Keratinocyte (primary cell): ENCODE results near the gene ULBP3. TPM values are rescaled to one million over a fixed set of nuclear protein-coding genes. Genes with fewer than 3 reads are reported as not detected.

Source experiments
- DNase-seq: peaks from one replicate; pipeline ENCODE4 v3.0.0-alpha.2; 2011; ENCODE audit warnings: low read depth, missing footprints, low spot score
- FAIRE-seq: peaks from 2 replicates; lab custom pipeline; 2011; peaks lifted over from hg19 to GRCh38; lab: Jason Lieb, UNC
- H2AFZ ChIP-seq: 2 replicates; pipeline ENCODE4 v1.6.0; 2012; ENCODE audit warnings: low read length, control low read depth, inconsistent platforms; ENCODE audit not compliant: control insufficient read depth
- H3K27ac ChIP-seq: 2 replicates; pipeline ENCODE4 v1.5.1; 2011; ENCODE audit warnings: low read length; ENCODE audit not compliant: control insufficient read depth, insufficient read depth
- H3K27me3 ChIP-seq: 3 replicates; pipeline ENCODE4 v1.6.0; 2011; ENCODE audit warnings: low read length; ENCODE audit not compliant: control insufficient read depth, insufficient read depth; ENCODE audit errors: extremely low read depth
- H3K36me3 ChIP-seq, 2 experiments: 2 replicates in 1 of 2; 3 replicates in 1 of 2; pipeline ENCODE4 v1.5.1; 2011; ENCODE audit warnings: low read length in 2 of 2, mild to moderate bottlenecking in 1 of 2; ENCODE audit not compliant: control insufficient read depth in 2 of 2, insufficient read depth in 2 of 2; ENCODE audit errors: extremely low read depth in 1 of 2
- H3K4me1 ChIP-seq: 3 replicates; pipeline ENCODE4 v1.5.1; 2011; ENCODE audit warnings: low read length; ENCODE audit not compliant: control insufficient read depth, insufficient read depth; ENCODE audit errors: extremely low read depth
- H3K4me2 ChIP-seq: 3 replicates; pipeline ENCODE4 v1.6.0; 2011; ENCODE audit warnings: low read depth, low read length; ENCODE audit not compliant: control insufficient read depth, insufficient read depth; ENCODE audit errors: extremely low read depth
- H3K4me3 ChIP-seq, 3 experiments: fragments of 200-600 bp in 1 of 3; sonication (generic) in 1 of 3; 2 replicates in 2 of 3; 3 replicates in 1 of 3; pipeline ENCODE4 v1.5.1; 2011 to 2016; ENCODE audit warnings: low read length in 3 of 3, mild to moderate bottlenecking in 3 of 3, control low read depth in 2 of 3, inconsistent platforms in 1 of 3, low read depth in 1 of 3, mixed read lengths in 1 of 3, mixed run types in 1 of 3, moderate library complexity in 1 of 3; ENCODE audit not compliant: control insufficient read depth in 2 of 3, insufficient read depth in 2 of 3; ENCODE audit errors: extremely low read depth in 1 of 3
- H3K79me2 ChIP-seq: 2 replicates; pipeline ENCODE4 v1.6.0; 2012; ENCODE audit warnings: low read length; ENCODE audit not compliant: control insufficient read depth, insufficient read depth
- H3K9ac ChIP-seq: 3 replicates; pipeline ENCODE4 v1.6.0; 2011; ENCODE audit warnings: low read length; ENCODE audit not compliant: control insufficient read depth, insufficient read depth; ENCODE audit errors: extremely low read depth
- H3K9me1 ChIP-seq: 3 replicates; pipeline ENCODE4 v1.6.0; 2011; ENCODE audit warnings: low read length; ENCODE audit not compliant: control insufficient read depth, insufficient read depth; ENCODE audit errors: extremely low read depth
- H3K9me3 ChIP-seq: 2 replicates; pipeline ENCODE4 v1.5.1; 2012; ENCODE audit warnings: low read depth, low read length; ENCODE audit not compliant: control insufficient read depth
- H4K20me1 ChIP-seq: 3 replicates; pipeline ENCODE4 v1.6.0; 2011; ENCODE audit warnings: low read length; ENCODE audit not compliant: control insufficient read depth, insufficient read depth; ENCODE audit errors: extremely low read depth
- EZH2 ChIP-seq: IDR thresholded peaks from one replicate; pipeline ENCODE4 v1.6.1; 2012; ENCODE audit warnings: inconsistent platforms, mild to moderate bottlenecking, low read length, moderate library complexity
- dilution Hi-C: fragments of 300-500 bp; cut with MboI; formaldehyde crosslinking; loops from one replicate; pipeline ENCODE4 v1.7.0; 2020; ENCODE audit warnings: low sequenced_read_pairs; ENCODE audit not compliant: extremely low pct_ligation_motif_present
- polyA plus RNA-seq, 5 experiments: library from polyadenylated mRNA; depleted of rRNA in 3 of 5; stranded (reverse) in 3 of 5; stranded (forward) in 1 of 5; unstranded in 1 of 5; fragments of >200 nt; gene quantifications; 1 replicate in 1 of 5; 2 replicates in 3 of 5; 3 replicates in 1 of 5; pipeline versions ENCODE4 v1.2.1 to v1.2.3, GENCODE V29; 2011 to 2012; ENCODE audit warnings: missing spikeins in 2 of 5, low read depth in 1 of 5, low replicate concordance in 1 of 5
- TF ChIP-seq, protein P1 (sequence below), 3 experiments: IDR thresholded peaks in 1 of 3; conservative IDR thresholded peaks in 1 of 3; optimal IDR thresholded peaks in 1 of 3; 2 replicates in 2 of 3; 3 replicates in 1 of 3; pipeline versions ENCODE3 to v1.5.1; 2011; ENCODE audit warnings: low read length in 3 of 3, mild to moderate bottlenecking in 3 of 3, moderate library complexity in 2 of 3, control low read depth in 1 of 3, inconsistent platforms in 1 of 3; ENCODE audit not compliant: insufficient read depth in 2 of 3; ENCODE audit errors: extremely low read depth in 1 of 3

ULBP3 gene
- polyA plus RNA-seq, 1 donor (not counting 4 experiments of a cell fraction or from before 2014, with no cell fraction given): 7.4 TPM

DNA sequence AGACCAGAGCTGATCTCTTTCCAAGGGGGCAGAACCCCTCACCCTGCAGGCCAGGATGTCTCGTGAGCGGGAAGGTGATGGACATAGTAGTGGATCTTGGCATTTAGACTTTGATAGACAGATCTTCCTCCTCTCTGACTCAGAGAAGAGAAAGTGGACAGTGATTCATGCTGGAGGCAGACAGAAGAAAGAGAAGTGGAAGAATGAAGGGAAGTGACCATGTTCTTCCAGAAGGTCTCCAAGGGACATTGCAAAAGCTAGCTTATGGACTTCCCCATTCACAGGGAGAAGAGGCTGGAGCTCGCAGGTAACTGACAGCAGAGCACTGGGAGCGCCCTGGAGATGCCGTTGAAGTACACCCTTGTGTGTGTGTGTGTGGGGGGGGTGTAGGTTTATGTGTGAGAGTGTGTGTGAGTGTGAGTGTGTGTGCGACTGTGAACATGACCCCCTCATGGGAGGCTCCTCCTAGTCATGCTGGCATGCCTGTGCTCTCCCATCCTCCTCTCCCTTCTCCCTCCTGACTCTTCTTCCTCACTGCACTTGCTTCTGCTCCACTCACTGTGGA is 35.6 kb downstream of the ULBP3 start:
- no peak for DNase-seq
- TF ChIP-seq, protein P1, sequence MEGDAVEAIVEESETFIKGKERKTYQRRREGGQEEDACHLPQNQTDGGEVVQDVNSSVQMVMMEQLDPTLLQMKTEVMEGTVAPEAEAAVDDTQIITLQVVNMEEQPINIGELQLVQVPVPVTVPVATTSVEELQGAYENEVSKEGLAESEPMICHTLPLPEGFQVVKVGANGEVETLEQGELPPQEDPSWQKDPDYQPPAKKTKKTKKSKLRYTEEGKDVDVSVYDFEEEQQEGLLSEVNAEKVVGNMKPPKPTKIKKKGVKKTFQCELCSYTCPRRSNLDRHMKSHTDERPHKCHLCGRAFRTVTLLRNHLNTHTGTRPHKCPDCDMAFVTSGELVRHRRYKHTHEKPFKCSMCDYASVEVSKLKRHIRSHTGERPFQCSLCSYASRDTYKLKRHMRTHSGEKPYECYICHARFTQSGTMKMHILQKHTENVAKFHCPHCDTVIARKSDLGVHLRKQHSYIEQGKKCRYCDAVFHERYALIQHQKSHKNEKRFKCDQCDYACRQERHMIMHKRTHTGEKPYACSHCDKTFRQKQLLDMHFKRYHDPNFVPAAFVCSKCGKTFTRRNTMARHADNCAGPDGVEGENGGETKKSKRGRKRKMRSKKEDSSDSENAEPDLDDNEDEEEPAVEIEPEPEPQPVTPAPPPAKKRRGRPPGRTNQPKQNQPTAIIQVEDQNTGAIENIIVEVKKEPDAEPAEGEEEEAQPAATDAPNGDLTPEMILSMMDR (optimal IDR thresholded peaks at IDR 0.05 in 1 of 3, IDR thresholded peaks at IDR 0.05 in 1 of 3, conservative IDR thresholded peaks at IDR 0.05 in 1 of 3; ENCODE audit: extremely low read depth in 1 of 3, insufficient read depth in 2 of 3, low read length in 3 of 3): no peak
- no peak for TF ChIP-seq EZH2
- Histone ChIP-seq H3K27me3 (peaks cover 35% of the 10 kb centered on the region), H3K4me2 (no peak overlapping the region), H2AFZ (no peak overlapping the region), H3K36me3 (no peaks in the 10 kb centered on the region), H3K4me3 (no peak overlapping the region), H3K4me1 (peaks cover 3% of the 10 kb centered on the region), H3K79me2 (no peaks in the 10 kb centered on the region), H3K27ac (no peak overlapping the region), H3K9ac (no peak overlapping the region), H3K9me3 (no peaks in the 10 kb centered on the region), H4K20me1 (no peaks in the 10 kb centered on the region), H3K9me1 (no peaks in the 10 kb centered on the region)
- FAIRE-seq: no peak
- dilution Hi-C loops: no loop called here

DNA sequence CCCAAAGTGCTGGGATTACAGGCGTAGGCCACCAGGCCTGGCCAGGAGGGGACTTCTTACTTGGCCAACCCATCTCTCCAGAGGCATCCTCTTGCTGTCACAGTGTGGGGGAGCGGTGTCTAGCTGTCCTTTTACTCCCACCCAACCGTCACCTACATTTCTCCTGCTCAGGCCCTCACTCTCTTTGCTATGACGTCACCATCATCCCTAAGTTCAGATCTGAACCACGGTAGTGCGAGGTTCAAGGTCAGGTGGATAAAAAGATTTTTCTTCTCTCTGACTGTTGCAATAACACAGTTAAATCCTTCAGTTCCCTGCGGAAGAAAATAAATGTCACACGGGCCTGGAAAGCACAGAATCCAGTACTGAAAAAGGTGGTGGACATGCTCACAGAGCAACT is 36.3 kb downstream of the ULBP3 start:
- H3K36me3 ChIP-seq: no peaks in the 10 kb centered on the region
- H3K4me2 ChIP-seq: no peak overlapping the region
- dilution Hi-C loops: no loop called here
- H3K4me1 ChIP-seq: no peaks in the 10 kb centered on the region
- H4K20me1 ChIP-seq: no peaks in the 10 kb centered on the region
- H2AFZ ChIP-seq: no peak overlapping the region
- H3K9me1 ChIP-seq: no peaks in the 10 kb centered on the region
- FAIRE-seq (no peak), DNase-seq (no peak)
- no peaks in the 10 kb centered on the region for H3K79me2 ChIP-seq
- no peak overlapping the region for H3K4me3 ChIP-seq
- H3K27me3 ChIP-seq: peaks cover 28% of the 10 kb centered on the region
- H3K9ac ChIP-seq: no peak overlapping the region
- TF ChIP-seq EZH2: no peak
- TF ChIP-seq, protein P1 (optimal IDR thresholded peaks at IDR 0.05 in 1 of 3, IDR thresholded peaks at IDR 0.05 in 1 of 3, conservative IDR thresholded peaks at IDR 0.05 in 1 of 3; ENCODE audit: extremely low read depth in 1 of 3, insufficient read depth in 2 of 3, low read length in 3 of 3): no peak
- no peak overlapping the region for H3K27ac ChIP-seq
- H3K9me3 ChIP-seq: no peaks in the 10 kb centered on the region
